Suprapubic skin (tissue), 4 donors: ENCODE data around the gene AIFM1.

Experiments used
- POLR2A ChIP-seq, 2 donors: fragments of 450-650 bp; IDR thresholded peaks; one replicate each; pipeline ENCODE4 v1.6.1; 2017; ENCODE audit warnings: antibody characterized with exemption in 2 of 2, mild to moderate bottlenecking in 2 of 2, moderate library complexity in 2 of 2
- POLR2AphosphoS5 ChIP-seq, 3 donors: sonication (generic); formaldehyde crosslinking; IDR thresholded peaks; one replicate each; pipeline ENCODE4 v1.6.1; 2017; ENCODE audit warnings: antibody characterized with exemption in 3 of 3
- TF ChIP-seq, protein P1 (sequence below), 2 donors: fragments of 200-600 bp in 1 of 2; fragments of 450-650 bp in 1 of 2; sonication (generic) in 1 of 2; IDR thresholded peaks; one replicate each; pipeline ENCODE4 v1.5.1; 2016 to 2019; ENCODE audit warnings: antibody characterized with exemption in 2 of 2, mild to moderate bottlenecking in 1 of 2, moderate library complexity in 1 of 2

DNA sequence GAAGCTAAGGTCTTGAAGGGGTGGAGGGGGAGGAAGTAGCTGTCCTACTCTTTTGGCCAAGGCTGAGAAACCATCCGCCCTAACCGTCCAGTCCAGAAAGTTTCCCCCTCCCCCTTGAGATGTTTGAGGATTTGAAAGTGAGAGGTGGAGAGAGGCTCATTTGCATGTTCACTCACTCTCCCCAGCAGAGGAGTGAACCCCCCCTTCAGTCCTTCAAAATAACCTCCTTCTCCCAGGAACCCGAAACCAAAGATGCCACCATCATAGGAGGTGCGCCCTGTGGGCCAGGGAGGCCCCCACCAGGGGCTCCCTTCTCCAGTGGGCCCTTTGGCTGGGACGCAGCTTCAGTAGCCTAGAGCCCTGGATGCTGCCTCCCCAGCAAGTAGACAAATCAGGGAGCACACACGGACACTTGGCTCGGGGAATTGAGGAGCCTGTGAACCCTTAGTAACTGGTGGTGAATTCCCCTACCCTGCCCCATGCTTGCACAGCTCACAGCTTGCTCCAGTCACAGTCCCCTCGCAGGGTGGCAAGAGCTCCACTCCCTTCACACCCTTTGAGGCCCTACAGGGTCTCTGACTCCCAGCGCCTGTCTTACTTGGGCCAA is 80.9 kb downstream of the AIFM1 start:
- TF ChIP-seq, protein P1, sequence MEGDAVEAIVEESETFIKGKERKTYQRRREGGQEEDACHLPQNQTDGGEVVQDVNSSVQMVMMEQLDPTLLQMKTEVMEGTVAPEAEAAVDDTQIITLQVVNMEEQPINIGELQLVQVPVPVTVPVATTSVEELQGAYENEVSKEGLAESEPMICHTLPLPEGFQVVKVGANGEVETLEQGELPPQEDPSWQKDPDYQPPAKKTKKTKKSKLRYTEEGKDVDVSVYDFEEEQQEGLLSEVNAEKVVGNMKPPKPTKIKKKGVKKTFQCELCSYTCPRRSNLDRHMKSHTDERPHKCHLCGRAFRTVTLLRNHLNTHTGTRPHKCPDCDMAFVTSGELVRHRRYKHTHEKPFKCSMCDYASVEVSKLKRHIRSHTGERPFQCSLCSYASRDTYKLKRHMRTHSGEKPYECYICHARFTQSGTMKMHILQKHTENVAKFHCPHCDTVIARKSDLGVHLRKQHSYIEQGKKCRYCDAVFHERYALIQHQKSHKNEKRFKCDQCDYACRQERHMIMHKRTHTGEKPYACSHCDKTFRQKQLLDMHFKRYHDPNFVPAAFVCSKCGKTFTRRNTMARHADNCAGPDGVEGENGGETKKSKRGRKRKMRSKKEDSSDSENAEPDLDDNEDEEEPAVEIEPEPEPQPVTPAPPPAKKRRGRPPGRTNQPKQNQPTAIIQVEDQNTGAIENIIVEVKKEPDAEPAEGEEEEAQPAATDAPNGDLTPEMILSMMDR (IDR thresholded peaks at IDR 0.05) = no peak
- TF ChIP-seq POLR2A (IDR thresholded peaks at IDR 0.05) (no peak), POLR2AphosphoS5 (IDR thresholded peaks at IDR 0.05) (no peak)
